GM12878 (cell line): ENCODE measurements around the gene NUMB. TPM values are rescaled to one million over a fixed set of nuclear protein-coding genes. Genes with fewer than 3 reads are reported as not detected.
A peak's percentile ranks its signal among the peaks of the same experiment; 100 is the strongest.

ENCODE experiments used
- ATAC-seq: fragments of 200-7000 bp; cut with Tn5 transposase; 3 replicates; pipeline ENCODE4 v1.9.1; 2020; ENCODE audit warnings: mild to moderate bottlenecking, moderate library complexity
- BruUV-seq: library from RNA; stranded (reverse); fragments of 400-500 nt; replicated peaks from 2 replicates; lab custom pipeline; 2021; lab: Mats Ljungman, UMichigan
- CTCF ChIA-PET: fragments of 300-600 bp; sonication (Branson Sonifier 250); formaldehyde crosslinking; extraction: SDS; loops from one replicate; lab custom pipeline; 2021; ENCODE audit warnings: inconsistent platforms; lab: Yijun Ruan, JAX
- POLR2A ChIA-PET: fragments of 350-600 bp; formaldehyde crosslinking; extraction: SDS; loops from one replicate; lab custom pipeline; 2021; ENCODE audit warnings: inconsistent platforms; lab: Charles Lee
- RAD21 ChIA-PET: fragments of 300-600 bp; sonication (Branson Sonifier 250); formaldehyde crosslinking; loops from one replicate; lab custom pipeline; 2023; ENCODE audit warnings: antibody characterized with exemption; ENCODE audit not compliant: unreplicated experiment; lab: Charles Lee
- SMC1A ChIA-PET: fragments of 300-600 bp; sonication (Branson Sonifier 250); formaldehyde crosslinking; loops from one replicate; lab custom pipeline; 2023; ENCODE audit not compliant: unreplicated experiment, uncharacterized antibody; lab: Charles Lee
- DNase-seq: peaks from one replicate; pipeline ENCODE4 v3.0.0-alpha.2; 2011; ENCODE audit warnings: low read depth, low spot score
- FAIRE-seq: peaks from 3 replicates; lab custom pipeline; 2011; peaks lifted over from hg19 to GRCh38; lab: Jason Lieb, UNC
- H2AFZ ChIP-seq: 2 replicates; pipeline ENCODE4 v1.6.0; 2011; ENCODE audit warnings: low read depth, low read length, control low read depth; ENCODE audit not compliant: control insufficient read depth
- H3K27ac ChIP-seq: 2 replicates; pipeline ENCODE4 v1.5.1; 2011; ENCODE audit warnings: control low read depth; ENCODE audit not compliant: control insufficient read depth, insufficient read depth
- H3K27me3 ChIP-seq, 2 experiments: replicated peaks in 1 of 2; 2 replicates each; pipeline versions ENCODE4 v1.6.0 to v1.6.1; 2011; ENCODE audit warnings: low read length in 1 of 2; ENCODE audit not compliant: control insufficient read depth in 2 of 2, insufficient read depth in 2 of 2
- H3K36me3 ChIP-seq, 2 experiments: 2 replicates each; pipeline ENCODE4 v1.5.1; 2011; ENCODE audit warnings: low read length in 1 of 2; ENCODE audit not compliant: control insufficient read depth in 2 of 2, insufficient read depth in 2 of 2
- H3K4me1 ChIP-seq: 2 replicates; pipeline ENCODE4 v1.6.1; 2011; ENCODE audit warnings: mild to moderate bottlenecking, low read length, moderate library complexity, mixed read lengths; ENCODE audit not compliant: control insufficient read depth, insufficient read depth
- H3K4me2 ChIP-seq: 2 replicates; pipeline ENCODE4 v1.6.0; 2011; ENCODE audit warnings: control low read depth; ENCODE audit not compliant: control insufficient read depth, insufficient read depth
- H3K4me3 ChIP-seq: fragments of 200-600 bp; sonication (generic); 2 replicates; pipeline ENCODE4 v1.5.1; 2016
- H3K79me2 ChIP-seq: 2 replicates; pipeline ENCODE4 v1.6.0; 2011; ENCODE audit warnings: low read length; ENCODE audit not compliant: control insufficient read depth, insufficient read depth
- H3K9ac ChIP-seq: 2 replicates; pipeline ENCODE4 v1.8.0; 2011; ENCODE audit warnings: low read length, control low read depth, mixed read lengths; ENCODE audit not compliant: control insufficient read depth, insufficient read depth
- H3K9me3 ChIP-seq: replicated peaks from 3 replicates; pipeline ENCODE4 v1.5.1; 2011; ENCODE audit warnings: mild to moderate bottlenecking, low read length; ENCODE audit not compliant: control insufficient read depth, insufficient read depth
- H4K20me1 ChIP-seq: 2 replicates; pipeline ENCODE4 v1.6.0; 2011; ENCODE audit not compliant: control insufficient read depth, insufficient read depth
- BHLHE40 ChIP-seq, 2 experiments: fragments of 450-650 bp in 1 of 2; IDR thresholded peaks; 2 replicates each; pipeline ENCODE4 v1.6.1; 2011 to 2017; ENCODE audit warnings: low read depth in 2 of 2, borderline replicate concordance in 1 of 2, improper control_type of control experiment in 1 of 2, low read length in 1 of 2, mild to moderate bottlenecking in 1 of 2
- CTCF ChIP-seq, 3 experiments: IDR thresholded peaks in 2 of 3; conservative IDR thresholded peaks in 1 of 3; 2 replicates each; pipeline ENCODE4 v1.5.1; 2011; ENCODE audit warnings: low read depth in 3 of 3, low read length in 3 of 3, mild to moderate bottlenecking in 3 of 3, control low read depth in 2 of 3, moderate library complexity in 2 of 3, inconsistent platforms in 1 of 3, mixed read lengths in 1 of 3; ENCODE audit not compliant: control insufficient read depth in 2 of 3, insufficient read depth in 1 of 3; ENCODE audit errors: extremely low read depth in 1 of 3
- EED ChIP-seq: sonication (generic); IDR thresholded peaks from 2 replicates; pipeline ENCODE4 v1.6.1; 2016; ENCODE audit warnings: antibody characterized with exemption, low read depth
- EZH2 ChIP-seq: IDR thresholded peaks from 2 replicates; pipeline ENCODE4 v1.6.1; 2012; ENCODE audit warnings: low read depth, mild to moderate bottlenecking, control low read depth, inconsistent platforms, low read length, borderline replicate concordance; ENCODE audit not compliant: control insufficient read depth
- IKZF1 ChIP-seq: fragments of 450-650 bp; conservative IDR thresholded peaks from 2 replicates; pipeline ENCODE4 v1.6.1; 2017; ENCODE audit warnings: antibody characterized with exemption, mild to moderate bottlenecking
- IKZF2 ChIP-seq, 2 experiments: fragments of 450-650 bp; IDR thresholded peaks; 2 replicates each; pipeline ENCODE4 v1.6.1; 2017; ENCODE audit warnings: mild to moderate bottlenecking in 2 of 2, moderate library complexity in 2 of 2
- KLF5 ChIP-seq: fragments of 450-650 bp; IDR thresholded peaks from 2 replicates; pipeline ENCODE4 v1.6.1; 2014; ENCODE audit warnings: mild to moderate bottlenecking; ENCODE audit not compliant: partially characterized antibody
- MXI1 ChIP-seq: fragments of 150-350 bp; IDR thresholded peaks from 2 replicates; pipeline ENCODE4 v1.6.1; 2011; ENCODE audit warnings: low read depth, mild to moderate bottlenecking, inconsistent platforms, low read length, improper control_type of control experiment
- RAD21 ChIP-seq: IDR thresholded peaks from 2 replicates; pipeline ENCODE4 v1.6.1; 2011; ENCODE audit warnings: mild to moderate bottlenecking, low read depth, low read length, moderate library complexity; ENCODE audit not compliant: insufficient read depth
- RAD51 ChIP-seq: fragments of 450-650 bp; IDR thresholded peaks from 2 replicates; pipeline ENCODE4 v1.6.1; 2016; ENCODE audit warnings: moderate library complexity, mild to moderate bottlenecking, inconsistent platforms
- RUNX3 ChIP-seq: IDR thresholded peaks from 2 replicates; pipeline ENCODE4 v1.6.1; 2012; ENCODE audit warnings: low read length, inconsistent platforms
- SMC3 ChIP-seq: IDR thresholded peaks from 2 replicates; pipeline ENCODE4 v1.6.1; 2011; ENCODE audit warnings: low read length, improper control_type of control experiment, borderline replicate concordance
- TCF12 ChIP-seq: IDR thresholded peaks from 2 replicates; pipeline ENCODE4 v1.6.1; 2011; ENCODE audit warnings: low read depth, mild to moderate bottlenecking, low read length
- TCF3 ChIP-seq: IDR thresholded peaks from 2 replicates; pipeline ENCODE4 v1.6.1; 2012; ENCODE audit warnings: low read depth, mild to moderate bottlenecking, low read length, borderline replicate concordance; ENCODE audit not compliant: insufficient read depth
- YY1 ChIP-seq: IDR thresholded peaks from 2 replicates; pipeline ENCODE4 v1.6.1; 2011; ENCODE audit warnings: low read depth, mild to moderate bottlenecking, low read length
- WGBS: methylation state at CpG from one replicate; pipeline ENCODE4 v1.1.6; 2016; ENCODE audit warnings: low lambda C conversion rate; ENCODE audit not compliant: insufficient replicate concordance, insufficient coverage; ENCODE audit errors: missing lambda C conversion rate; 5-methylcytosine and 5-hydroxymethylcytosine counted together
- in situ Hi-C: fragments of 300-500 bp; cut with MboI; formaldehyde crosslinking; loops from 9 replicates; pipeline ENCODE4 v1.14.3; 2018; ENCODE audit warnings: mixed read lengths
- intact Hi-C: fragments of 100-400 bp; cut with micrococcal nuclease; formaldehyde crosslinking; loops from one replicate; pipeline ENCODE4 v1.14.2; 2022; ENCODE audit not compliant: unreplicated experiment
- polyA plus RNA-seq, 11 experiments: library from polyadenylated mRNA; depleted of rRNA in 4 of 11; unstranded in 6 of 11; stranded (reverse) in 5 of 11; fragments of >200 nt; fragmentation: Nextera tagmentation in 4 of 11; fragmentation: Illumina TruSeq in 1 of 11; extraction: Ambion mirVana in 4 of 11; extraction: Trizol in 1 of 11; gene quantifications; 1 replicate in 1 of 11; 2 replicates in 10 of 11; pipeline versions ENCODE4 v1.2.1 to v1.2.3, GENCODE V29; 2011 to 2016; ENCODE audit warnings: inconsistent platforms in 2 of 11, missing spikeins in 2 of 11, low read depth in 1 of 11
- total RNA-seq, 4 experiments: library from RNA; depleted of rRNA in 3 of 4; stranded (reverse); fragments of >200 nt in 3 of 4; fragmentation: Illumina TruSeq in 1 of 4; extraction: Trizol in 1 of 4; gene quantifications; 2 replicates each; pipeline versions ENCODE4 v1.2.1 to v1.2.3, GENCODE V29; 2013 to 2021

Gene NUMB
- total and polyA plus RNA-seq, 10 of the 15 experiments (the other 5 are each of a cell fraction or from before 2014, with no cell fraction given): 22.0 to 147 (median 48.9) TPM

- TF ChIP-seq EED (0 out of 2 replicates have a peak, but pooled peaks have one; percentile 12), IKZF2 (IDR thresholded peaks at IDR 0.05) (0 out of 4 replicates have a peak, but pooled peaks of 1 of the 2 experiments have one; percentile 18), TCF3 (0 out of 2 replicates have a peak, but pooled peaks have one; percentile 39), KLF5 (no peak), SMC3 (peak; percentile 74), EZH2 (no peak), RAD21 (peak; percentile 69), RAD51 (no peak), YY1 (0 out of 2 replicates have a peak, but pooled peaks have one; percentile 28), BHLHE40 (IDR thresholded peaks at IDR 0.05; ENCODE audit: borderline replicate concordance in 1 of 2, low read depth in 2 of 2, low read length in 1 of 2) (no peak), MXI1 (no peak), RUNX3 (peak; percentile 22; the same call in 1 of the 2 replicates), TCF12 (0 out of 2 replicates have a peak, but pooled peaks have one; percentile 39), CTCF (IDR thresholded peaks at IDR 0.05 in 2 of 3, conservative IDR thresholded peaks at IDR 0.05 in 1 of 3; ENCODE audit: control insufficient read depth in 2 of 3, extremely low read depth in 1 of 3, insufficient read depth in 1 of 3, low read depth in 3 of 3, low read length in 3 of 3) (peak; percentile 48 to 70 (median 52)), IKZF1 (peak; percentile 64)
- TF ChIP-seq, all 136 proteins: peak for 10
- WGBS: 53% methylated on average over 19 of the region's 19 CpGs
- DNase-seq (no peak), FAIRE-seq (no peak), ATAC-seq (peak; percentile 88)
- RAD21 ChIA-PET: interaction anchor here (0.5 to 3.0 kb wide), 23 partner anchors 9 to 401 kb away, joined by 3 to 55 read pairs (median 4); partner anchors contain the start of genes NUMB, PSEN1 and RBM25
- Histone ChIP-seq H3K9ac (no peak overlapping the region), H2AFZ (no peak overlapping the region), H3K79me2 (no peaks in the 10 kb centered on the region), H3K27ac (no peak overlapping the region), H4K20me1 (no peaks in the 10 kb centered on the region), H3K4me2 (no peak overlapping the region), H3K27me3 (peaks cover 4 to 13% of the 10 kb centered on the region in 2 experiments), H3K4me3 (no peak overlapping the region), H3K4me1 (peaks cover 6% of the 10 kb centered on the region), H3K9me3 (no peaks in the 10 kb centered on the region), H3K36me3 (no peaks in the 10 kb centered on the region; a peak in 2 of 4 replicates)
- no TSS peak for BruUV-seq
- intact Hi-C loops: loop anchor here (5.0 kb wide), 1 partner anchor 240 kb away; no protein-coding TSS in a partner anchor
- CTCF ChIA-PET: interaction anchor here (0.6 to 6.6 kb wide), 32 partner anchors 10 to 263 kb away, joined by 3 to 75 read pairs (median 4); no protein-coding TSS in a partner anchor
- SMC1A ChIA-PET: interaction anchor here (0.7 to 5.2 kb wide), 23 partner anchors 9 to 401 kb away, joined by 3 to 75 read pairs (median 4); no protein-coding TSS in a partner anchor
- POLR2A ChIA-PET: interaction anchor here (0.8 to 2.9 kb wide), 5 partner anchors 9 to 231 kb away, joined by 3 to 14 read pairs (median 5); no protein-coding TSS in a partner anchor
- in situ Hi-C loops: no loop called here
Measured at GRCh38 chr14:73231981-73232851, 226.1 kb downstream of the NUMB start.
